Upper lobe of left lung (tissue), 4 donors: ENCODE measurements around the gene METTL26.

Experiments used
- CTCF ChIP-seq, 6 experiments: fragments of 450-650 bp in 4 of 6; fragments of 200-600 bp in 2 of 6; sonication (generic) in 2 of 6; IDR thresholded peaks; one replicate each; pipeline ENCODE4 v1.5.1; 2016 to 2019; ENCODE audit warnings: antibody characterized with exemption in 6 of 6
- EP300 ChIP-seq, 4 donors: sonication (generic); formaldehyde crosslinking; IDR thresholded peaks; one replicate each; pipeline ENCODE4 v1.5.1; 2017; ENCODE audit warnings: antibody characterized with exemption in 4 of 4, control low read depth in 2 of 4
- POLR2A ChIP-seq, 4 donors: fragments of 450-650 bp; IDR thresholded peaks; one replicate each; pipeline ENCODE4 v1.5.1; 2016 to 2017; ENCODE audit warnings: antibody characterized with exemption in 4 of 4, mild to moderate bottlenecking in 2 of 4
- POLR2AphosphoS5 ChIP-seq, 2 donors: sonication (generic); formaldehyde crosslinking; IDR thresholded peaks; one replicate each; pipeline ENCODE4 v1.5.1; 2017; ENCODE audit warnings: antibody characterized with exemption in 2 of 2

GRCh38 chr16:678858-679813 is 43.0 kb upstream of the METTL26 start:
- TF ChIP-seq POLR2AphosphoS5 (IDR thresholded peaks at IDR 0.05) (peak in 1 of 2 donors; percentile 41), POLR2A (IDR thresholded peaks at IDR 0.05) (no peak), CTCF (IDR thresholded peaks at IDR 0.05) (no peak), EP300 (IDR thresholded peaks at IDR 0.05) (no peak)
